Prostate gland (tissue), 2 donors: ENCODE measurements around the gene AANAT.

Experiments
- CTCF ChIP-seq, 4 experiments: fragments of 200-600 bp in 2 of 4; fragments of 450-650 bp in 2 of 4; sonication (generic) in 2 of 4; IDR thresholded peaks; 1 replicate in 3 of 4; 2 replicates in 1 of 4; pipeline ENCODE4 v1.5.1; 2016 to 2019; ENCODE audit warnings: antibody characterized with exemption in 4 of 4, mild to moderate bottlenecking in 2 of 4, moderate library complexity in 2 of 4
- POLR2A ChIP-seq: fragments of 450-650 bp; IDR thresholded peaks from one replicate; pipeline ENCODE4 v1.6.1; 2016; ENCODE audit warnings: antibody characterized with exemption, mild to moderate bottlenecking
- POLR2AphosphoS5 ChIP-seq: sonication (generic); formaldehyde crosslinking; IDR thresholded peaks from one replicate; pipeline ENCODE4 v1.6.1; 2017; ENCODE audit warnings: antibody characterized with exemption

GRCh38 chr17:76490112-76490710, 22.8 kb downstream of the AANAT start:
- TF ChIP-seq POLR2A = no peak
- no peak for TF ChIP-seq CTCF (IDR thresholded peaks at IDR 0.05)
- no peak for TF ChIP-seq POLR2AphosphoS5
